HL-60 (cell line): ENCODE data around the gene DSCAML1.

Experiments used
- DNase-seq, 2 experiments: peaks; one replicate each; pipeline ENCODE4 v3.0.0-alpha.2; 2010 to 2020; ENCODE audit warnings: low read depth in 1 of 2, low spot score in 1 of 2
- H3K27ac ChIP-seq: fragments of 250-450 bp; sonication (Bioruptor Pico); replicated peaks from 2 replicates; pipeline ENCODE4 v1.5.1; 2020; ENCODE audit warnings: mild to moderate bottlenecking, moderate library complexity
- H3K27me3 ChIP-seq: fragments of 250-450 bp; sonication (Bioruptor Pico); 2 replicates; pipeline ENCODE4 v1.5.1; 2021; ENCODE audit warnings: mild to moderate bottlenecking, moderate library complexity; ENCODE audit not compliant: insufficient read depth, poor library complexity, severe bottlenecking
- H3K4me3 ChIP-seq: replicated peaks from 2 replicates; pipeline ENCODE4 v1.5.1; 2011; ENCODE audit warnings: mild to moderate bottlenecking, control low read depth, low read length; ENCODE audit not compliant: insufficient read depth
- CTCF ChIP-seq: IDR thresholded peaks from one replicate; pipeline ENCODE4 v1.5.1; 2011; ENCODE audit warnings: low read length, control low read depth, inconsistent platforms; ENCODE audit not compliant: insufficient read depth
- GABPA ChIP-seq: IDR thresholded peaks from 2 replicates; pipeline ENCODE4 v1.6.1; 2012; ENCODE audit warnings: low read depth
- POLR2AphosphoS5 ChIP-seq: IDR thresholded peaks from 2 replicates; pipeline ENCODE4 v1.6.1; 2012; ENCODE audit warnings: low read depth
- REST ChIP-seq: IDR thresholded peaks from 2 replicates; pipeline ENCODE4 v1.6.1; 2012; ENCODE audit warnings: low read depth; ENCODE audit not compliant: insufficient replicate concordance
- SPI1 ChIP-seq: IDR thresholded peaks from 2 replicates; pipeline ENCODE4 v1.6.1; 2012; ENCODE audit warnings: low read depth, mild to moderate bottlenecking, borderline replicate concordance

The DSCAML1 gene

GRCh38 chr11:117618302-117618981, 178.6 kb downstream of the DSCAML1 start:
- Histone ChIP-seq H3K27me3 (peaks cover 2% of the 10 kb centered on the region), H3K4me3 (no peak overlapping the region), H3K27ac (no peak overlapping the region)
- TF ChIP-seq REST = no peak
- no peak for TF ChIP-seq GABPA
- no peak for TF ChIP-seq CTCF
- no peak for TF ChIP-seq SPI1
- TF ChIP-seq POLR2AphosphoS5 = no peak
- DNase-seq = no peak

- no peak for TF ChIP-seq CTCF
- no peak for TF ChIP-seq REST
- TF ChIP-seq SPI1 = no peak
- no peak for TF ChIP-seq POLR2AphosphoS5
- TF ChIP-seq GABPA = no peak
- Histone ChIP-seq H3K4me3 (no peak overlapping the region), H3K27ac (no peak overlapping the region), H3K27me3 (peaks cover 2% of the 10 kb centered on the region)
- no peak for DNase-seq
Measured at GRCh38 chr11:117616979-117617378, 180.0 kb downstream of the DSCAML1 start.

GRCh38 chr11:117614728-117615127, 182.3 kb downstream of the DSCAML1 start:
- peaks cover 5% of the 10 kb centered on the region for H3K27me3 ChIP-seq
- H3K4me3 ChIP-seq = no peak overlapping the region
- no peak overlapping the region for H3K27ac ChIP-seq
- no peak for TF ChIP-seq REST
- no peak for TF ChIP-seq GABPA
- TF ChIP-seq CTCF = no peak
- TF ChIP-seq POLR2AphosphoS5 = no peak
- TF ChIP-seq SPI1 = no peak
- DNase-seq = no peak
